Adrenal gland (tissue), 12 donors: Measurements from ENCODE around the gene PIK3AP1. TPM values are rescaled to one million over a fixed set of nuclear protein-coding genes. Genes with fewer than 3 reads are reported as not detected.

Source experiments
- DNase-seq, 7 donors: peaks; one replicate each; pipeline ENCODE4 v3.0.0-alpha.2; 2019 to 2020
- H3K27ac ChIP-seq, 5 donors: fragments of 200-600 bp; sonication (generic) in 4 of 5; 1 replicate in 3 of 5; 2 replicates in 2 of 5; pipeline versions ENCODE4 v1.5.1 to v1.8.0; 2016 to 2020; ENCODE audit warnings: mild to moderate bottlenecking in 1 of 5
- H3K27me3 ChIP-seq: fragments of 200-600 bp; 2 replicates; pipeline ENCODE4 v1.8.0; 2021
- H3K36me3 ChIP-seq, 2 donors: fragments of 200-600 bp; replicated peaks in 1 of 2; 1 replicate in 1 of 2; 2 replicates in 1 of 2; pipeline versions ENCODE4 v1.5.1 to v1.8.0; 2018 to 2022
- H3K4me1 ChIP-seq, 2 donors: fragments of 200-600 bp; replicated peaks in 1 of 2; 1 replicate in 1 of 2; 2 replicates in 1 of 2; pipeline versions ENCODE4 v1.5.1 to v1.8.0; 2018 to 2021
- H3K4me3 ChIP-seq, 4 donors: fragments of 200-600 bp; sonication (generic) in 3 of 4; one replicate each; pipeline ENCODE4 v1.5.1; 2016 to 2018
- H3K9me3 ChIP-seq, 3 donors: fragments of 200-600 bp; sonication (generic) in 1 of 3; replicated peaks in 1 of 3; 1 replicate in 2 of 3; 2 replicates in 1 of 3; pipeline versions ENCODE4 v1.5.1 to v1.8.0; 2016 to 2021
- CTCF ChIP-seq, 6 experiments: fragments of 450-650 bp in 4 of 6; fragments of 200-600 bp in 2 of 6; sonication (generic) in 1 of 6; IDR thresholded peaks; 1 replicate in 5 of 6; 2 replicates in 1 of 6; pipeline versions ENCODE4 v1.5.1 to v1.8.0; 2016 to 2021; ENCODE audit warnings: antibody characterized with exemption in 6 of 6, mild to moderate bottlenecking in 2 of 6, moderate library complexity in 1 of 6
- POLR2A ChIP-seq, 2 donors: fragments of 450-650 bp; IDR thresholded peaks; one replicate each; pipeline ENCODE4 v1.6.1; 2017; ENCODE audit warnings: antibody characterized with exemption in 2 of 2, mild to moderate bottlenecking in 2 of 2, moderate library complexity in 1 of 2
- WGBS, 4 donors: extraction: QIAGEN DNeasy Blood & Tissue Kit in 2 of 4; methylation state at CpG; one replicate each; pipeline versions ENCODE4 v1.1.5 to v1.1.7; 2013 to 2017; 5-methylcytosine and 5-hydroxymethylcytosine counted together
- intact Hi-C, 2 donors: fragments of 100-400 bp; cut with DNase I; formaldehyde crosslinking; loops; one replicate each; pipeline versions ENCODE4 v1.14.1 to v1.15.0; 2022 to 2023
- polyA plus RNA-seq, 3 donors: library from polyadenylated mRNA; stranded (reverse); fragments of 200-250 nt in 2 of 3; fragments of 350-450 nt in 1 of 3; fragmentation: Illumina TruSeq in 1 of 3; extraction: RNeasy Lipid Tissue Mini Kit (QIAGEN cat#74804) in 1 of 3; gene quantifications; one replicate each; pipeline ENCODE4 v1.2.3, GENCODE V29; 2013 to 2014
- total RNA-seq, 9 donors: library from RNA; depleted of rRNA in 4 of 9; stranded (reverse); fragments of >200 nt in 4 of 9; fragments of 120-200 nt in 1 of 9; fragmentation: NEBNext Ultra II Directional in 1 of 9; extraction: Animal tissue kit (Norgen Biotek cat#: 25700) in 1 of 9; gene quantifications; one replicate each; pipeline versions ENCODE4 v1.1.0 to v1.2.4, GENCODE V29; 2013 to 2023
- donor health status: healthy with polysubstance abuse.
- donor health status: Bipolar disorder and iron deficiency.
- donor health status: DM: yes; HTN: yes; CAD: no.
- donor health status: DM: no; HTN: no; CAD: no.
- donor health status: DM: no; HTN: no; CAD: no.
- donor health status: DM: yes; HTN: yes; CAD: no.

PIK3AP1 gene
- total and polyA plus RNA-seq, 12 donors, result 2.0 to 38.5 (median 10.4) TPM

GRCh38 chr10:96598846-96599245 lies 121.5 kb downstream of the PIK3AP1 start:
- Histone ChIP-seq H3K4me1 (no peaks in the 10 kb centered on the region), H3K27me3 (no peaks in the 10 kb centered on the region), H3K27ac (no peak overlapping the region), H3K4me3 (no peak overlapping the region), H3K9me3 (no peaks in the 10 kb centered on the region), H3K36me3 (no peaks in the 10 kb centered on the region)
- WGBS, 4 donors, result 73 to 77% (median 75%) methylated on average over 4 of the region's 4 CpGs
- no peak for DNase-seq
- intact Hi-C loops, result no loop called here
- TF ChIP-seq POLR2A (IDR thresholded peaks at IDR 0.05), result no peak
- no peak for TF ChIP-seq CTCF (IDR thresholded peaks at IDR 0.05)

DNA sequence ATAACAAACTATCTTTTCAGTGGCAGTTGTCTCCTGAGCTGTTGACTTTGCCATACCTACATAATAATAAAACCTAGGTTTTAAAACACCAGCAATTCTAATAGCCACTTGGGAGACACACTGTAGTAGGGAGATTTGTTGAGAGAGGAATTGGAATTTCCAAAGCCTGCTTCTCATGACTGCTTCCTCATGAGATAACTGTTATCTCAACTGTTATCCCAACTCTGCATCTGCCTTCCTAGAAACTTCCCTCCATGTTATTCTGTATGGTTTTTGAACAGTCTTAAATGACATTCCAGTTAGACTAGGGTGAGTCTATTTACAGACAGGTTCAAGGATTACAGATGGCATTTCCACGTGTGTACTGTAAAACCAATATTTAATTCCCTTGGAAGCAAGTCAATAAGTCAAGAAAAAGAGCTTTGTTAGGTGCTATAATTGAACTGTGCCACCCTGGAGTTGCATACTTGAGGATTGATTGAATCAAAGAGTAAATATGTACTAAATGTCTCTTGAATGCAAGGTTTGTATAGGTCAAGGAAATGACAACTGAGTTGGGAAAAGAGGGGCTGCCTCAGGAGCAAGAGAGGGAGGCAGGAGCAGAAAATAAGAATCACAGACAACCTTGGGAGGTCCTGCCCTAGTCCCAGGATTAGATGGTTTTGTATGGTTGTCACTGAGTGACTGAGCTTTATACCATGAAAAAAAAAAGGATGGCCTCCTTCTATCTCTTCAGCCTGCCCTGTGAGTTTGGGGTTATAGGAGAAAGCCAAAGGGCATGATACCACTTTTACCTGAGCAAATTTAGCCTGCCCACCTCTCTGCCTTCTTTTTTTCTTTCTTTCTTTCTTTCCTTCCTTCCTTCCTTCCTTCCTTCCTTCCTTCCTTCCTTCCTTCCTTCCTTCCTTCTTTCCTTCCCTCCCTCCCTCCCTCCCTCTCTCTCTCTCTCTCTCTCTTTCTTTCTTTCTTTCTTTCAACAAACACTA lies 123.6 kb downstream of the PIK3AP1 start:
- TF ChIP-seq POLR2A (IDR thresholded peaks at IDR 0.05) (no peak), CTCF (IDR thresholded peaks at IDR 0.05) (no peak)
- 33 to 58% (median 48%) methylated on average over 1 of the region's 1 CpG for WGBS, 4 donors

GRCh38 chr10:96595741-96596140 lies 124.6 kb downstream of the PIK3AP1 start:
- TF ChIP-seq POLR2A (IDR thresholded peaks at IDR 0.05) (no peak), CTCF (IDR thresholded peaks at IDR 0.05) (no peak)
- H3K27me3 ChIP-seq, result no peaks in the 10 kb centered on the region
- H3K4me3 ChIP-seq, result no peak overlapping the region
- WGBS, 4 donors, result 89 to 100% (median 95%) methylated on average over 4 of the region's 4 CpGs
- no peak overlapping the region for H3K27ac ChIP-seq
- no peaks in the 10 kb centered on the region for H3K4me1 ChIP-seq
- intact Hi-C loops, result no loop called here
- no peak for DNase-seq
- H3K36me3 ChIP-seq, result no peaks in the 10 kb centered on the region
- no peaks in the 10 kb centered on the region for H3K9me3 ChIP-seq

More for the DNA sequence above, 123.6 kb downstream of the PIK3AP1 start:
- Histone ChIP-seq H3K4me3 (no peak overlapping the region), H3K27me3 (no peaks in the 10 kb centered on the region), H3K9me3 (no peaks in the 10 kb centered on the region), H3K36me3 (no peaks in the 10 kb centered on the region), H3K27ac (no peak overlapping the region), H3K4me1 (no peaks in the 10 kb centered on the region)
- intact Hi-C loops, result no loop called here
- DNase-seq, result no peak

DNA sequence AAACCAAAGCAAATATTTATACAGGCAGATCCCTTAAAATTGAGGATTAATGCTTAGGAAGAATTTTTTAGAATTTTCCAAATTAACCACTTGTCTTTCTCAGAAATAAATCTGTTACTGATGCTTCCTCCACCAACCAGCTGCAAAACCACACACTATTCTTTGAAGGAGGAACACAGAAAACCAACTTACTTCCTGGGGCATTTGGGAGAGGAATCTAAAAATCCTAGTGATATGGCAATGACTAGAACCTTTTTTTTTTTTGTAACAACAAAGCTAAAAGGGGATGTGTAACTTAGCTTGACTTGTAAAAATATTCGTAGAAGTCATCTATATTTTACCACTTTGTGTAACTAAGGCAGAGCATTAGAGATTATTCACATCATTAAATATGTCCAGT lies 128.4 kb downstream of the PIK3AP1 start:
- Histone ChIP-seq H3K4me1 (peaks cover 9 to 10% of the 10 kb centered on the region in 2 donors), H3K36me3 (no peaks in the 10 kb centered on the region), H3K4me3 (no peak overlapping the region), H3K9me3 (no peaks in the 10 kb centered on the region), H3K27me3 (no peaks in the 10 kb centered on the region), H3K27ac (no peak overlapping the region)
- intact Hi-C loops, result no loop called here
- TF ChIP-seq CTCF (IDR thresholded peaks at IDR 0.05) (no peak), POLR2A (IDR thresholded peaks at IDR 0.05) (no peak)
- WGBS, 4 donors, result 62 to 74% (median 67%) methylated on average over 1 of the region's 1 CpG
- DNase-seq, result no peak
